ENCODE data around the gene PPP2R2C. TPM values are rescaled to one million over a fixed set of nuclear protein-coding genes. Genes with fewer than 3 reads are reported as not detected.

The PPP2R2C gene
- total and polyA plus RNA-seq, 2 experiments from 2014 or later: 1.3 to 9.2 TPM

DNA sequence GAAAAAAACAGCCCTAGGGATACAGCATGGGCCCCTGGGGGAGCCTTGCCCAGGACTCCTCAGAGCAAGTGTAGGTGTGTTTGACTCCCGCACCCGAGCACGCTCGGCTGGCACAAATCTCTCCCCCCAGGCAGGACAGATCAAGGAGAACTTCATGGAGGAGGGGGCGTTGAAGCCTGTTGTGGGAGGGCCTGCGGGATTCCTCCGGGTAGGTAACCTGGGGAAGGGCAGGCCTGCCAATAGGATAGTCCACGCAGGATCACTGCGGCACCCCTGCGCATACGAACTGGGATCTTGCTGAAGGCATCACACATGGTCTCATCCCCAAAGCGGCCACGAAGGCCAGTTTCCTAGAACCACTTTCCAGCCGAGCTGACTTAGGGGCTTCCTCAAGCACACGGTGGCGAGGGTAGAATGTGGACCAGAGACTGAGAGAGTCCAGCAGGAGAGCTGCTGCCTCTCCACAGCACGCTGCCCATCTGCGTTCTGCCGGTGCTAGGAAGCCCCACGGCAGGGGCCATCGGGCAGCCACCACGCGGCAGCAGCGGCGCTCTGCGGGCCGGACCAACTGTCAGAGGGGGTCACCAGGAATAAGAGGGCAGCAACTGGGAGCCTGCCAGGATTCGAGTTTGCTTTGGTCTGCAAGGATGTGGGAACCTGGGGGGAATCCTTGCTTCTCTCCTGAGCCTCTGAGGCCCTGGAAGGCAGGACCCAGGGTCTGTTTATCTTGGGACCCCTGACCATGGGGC lies 145.9 kb downstream of the PPP2R2C start (continued):
- TF ChIP-seq ZNF462 (CRISPR knock-in tag; IDR thresholded peaks at IDR 0.05) (no peak), ZNF114 (CRISPR knock-in tag; IDR thresholded peaks at IDR 0.05) (no peak), JUNB (IDR thresholded peaks at IDR 0.05; ENCODE audit: unreplicated experiment) (no peak), POLR2AphosphoS5 (IDR thresholded peaks at IDR 0.05; ENCODE audit: low read depth) (no peak), ZNF331 (CRISPR knock-in tag; IDR thresholded peaks at IDR 0.05; ENCODE audit: low read depth) (no peak)

DNA sequence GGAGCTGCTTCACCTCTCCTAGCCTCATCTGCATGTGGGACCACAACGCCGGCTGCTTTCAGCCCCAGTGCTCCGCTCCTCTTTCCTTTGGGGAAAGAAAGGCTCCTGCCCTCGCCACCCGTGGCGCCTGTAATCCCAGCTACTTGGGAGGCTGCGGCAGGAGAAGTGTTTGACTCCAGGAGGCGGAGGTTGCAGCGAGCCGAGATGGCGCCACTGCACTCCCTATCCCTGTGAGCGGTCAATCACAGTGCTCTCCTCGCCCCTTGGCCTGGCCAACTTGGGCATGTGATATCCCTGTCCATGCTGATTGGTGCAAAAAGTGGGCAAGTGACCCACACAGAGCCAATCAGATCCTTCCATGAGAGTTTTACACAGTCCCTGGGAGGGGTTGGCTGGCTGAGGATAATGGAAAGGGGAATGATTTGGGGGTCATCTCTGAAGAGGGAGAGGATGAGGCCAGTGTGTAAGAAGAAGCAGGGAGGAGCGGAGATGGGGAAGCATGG lies 146.6 kb downstream of the PPP2R2C start:
- Histone ChIP-seq H3K27me3 (ENCODE audit: insufficient read depth) (no peaks in the 10 kb centered on the region), H3K79me2 (replicated peaks; ENCODE audit: insufficient read depth) (no peaks in the 10 kb centered on the region), H2AFZ (no peak overlapping the region), H3K36me3 (ENCODE audit: insufficient read depth) (no peaks in the 10 kb centered on the region), H3K9me2 (ENCODE audit: insufficient read depth) (no peaks in the 10 kb centered on the region), H3K27ac (ENCODE audit: low read depth) (no peak overlapping the region), H3K4me1 (ENCODE audit: insufficient read depth) (no peaks in the 10 kb centered on the region), H3K4me2 (no peak overlapping the region), H3K4me3 (no peak overlapping the region), H3F3A (replicated peaks; ENCODE audit: low read depth) (no peaks in the 10 kb centered on the region), H4K20me1 (replicated peaks; ENCODE audit: insufficient read depth) (no peaks in the 10 kb centered on the region)
- H3K4me3 Mint-ChIP-seq: no peak overlapping the region; the same call in 2 of the 3 replicates
- DNase-seq (ENCODE audit: low spot score) (no peak), ATAC-seq (no peak; the same call in 2 of the 3 replicates)
- peaks cover 6% of the 10 kb centered on the region; the same call in 2 of the 3 replicates for H3K4me1 Mint-ChIP-seq
- peaks cover 13% of the 10 kb centered on the region for H3K27me3 Mint-ChIP-seq (ENCODE audit: insufficient read depth, low read depth, poor library complexity)
- H3K36me3 Mint-ChIP-seq (ENCODE audit: low read depth): 0 out of 3 replicates have a peak, but pooled peaks cover under 1% of the 10 kb centered on the region
- H3K9me3 Mint-ChIP-seq: peaks cover 2% of the 10 kb centered on the region; the same call in 1 of the 3 replicates
- no peak overlapping the region for H3K27ac Mint-ChIP-seq
- TF ChIP-seq REST (IDR thresholded peaks at IDR 0.05; ENCODE audit: unreplicated experiment) (no peak), ZNF114 (CRISPR knock-in tag; IDR thresholded peaks at IDR 0.05) (no peak), EZH2phosphoT487 (IDR thresholded peaks at IDR 0.05; ENCODE audit: unreplicated experiment) (no peak), JUNB (IDR thresholded peaks at IDR 0.05; ENCODE audit: unreplicated experiment) (no peak)
- TF ChIP-seq, protein P1, sequence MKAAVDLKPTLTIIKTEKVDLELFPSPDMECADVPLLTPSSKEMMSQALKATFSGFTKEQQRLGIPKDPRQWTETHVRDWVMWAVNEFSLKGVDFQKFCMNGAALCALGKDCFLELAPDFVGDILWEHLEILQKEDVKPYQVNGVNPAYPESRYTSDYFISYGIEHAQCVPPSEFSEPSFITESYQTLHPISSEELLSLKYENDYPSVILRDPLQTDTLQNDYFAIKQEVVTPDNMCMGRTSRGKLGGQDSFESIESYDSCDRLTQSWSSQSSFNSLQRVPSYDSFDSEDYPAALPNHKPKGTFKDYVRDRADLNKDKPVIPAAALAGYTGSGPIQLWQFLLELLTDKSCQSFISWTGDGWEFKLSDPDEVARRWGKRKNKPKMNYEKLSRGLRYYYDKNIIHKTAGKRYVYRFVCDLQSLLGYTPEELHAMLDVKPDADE (IDR thresholded peaks at IDR 0.05): no peak

Measured in GM23338 (cell line).